PC-3 (cell line): ENCODE results near the gene WDR33.

Experiments used
- CTCF ChIP-seq: fragments of 300-600 bp; sonication (generic); conservative IDR thresholded peaks from 2 replicates; pipeline ENCODE4 v1.5.1; 2017; ENCODE audit warnings: antibody characterized with exemption, low read depth, mild to moderate bottlenecking, low read length
- EZH2 ChIP-seq: fragments of 300-600 bp; sonication (generic); IDR thresholded peaks from one replicate; pipeline ENCODE4 v1.6.1; 2017; ENCODE audit warnings: antibody characterized with exemption, mild to moderate bottlenecking, low read length; ENCODE audit not compliant: unreplicated experiment
- EZH2phosphoT487 ChIP-seq: fragments of 300-600 bp; sonication (generic); IDR thresholded peaks from 2 replicates; pipeline ENCODE4 v1.6.1; 2018; ENCODE audit warnings: mild to moderate bottlenecking, antibody characterized with exemption, low read length, borderline replicate concordance

- TF ChIP-seq CTCF (no peak), EZH2 (no peak), EZH2phosphoT487 (no peak)
Observed at GRCh38 chr2:127829845-127830246, 18.9 kb upstream of the WDR33 start.
